Keratinocyte (primary cell): ENCODE results near the gene GPANK1. TPM values are rescaled to one million over a fixed set of nuclear protein-coding genes. Genes with fewer than 3 reads are reported as not detected.

Source experiments
- DNase-seq: peaks from one replicate; pipeline ENCODE4 v3.0.0-alpha.2; 2011; ENCODE audit warnings: low read depth, missing footprints, low spot score
- FAIRE-seq: peaks from 2 replicates; lab custom pipeline; 2011; peaks lifted over from hg19 to GRCh38; lab: Jason Lieb, UNC
- H2AFZ ChIP-seq: 2 replicates; pipeline ENCODE4 v1.6.0; 2012; ENCODE audit warnings: low read length, control low read depth, inconsistent platforms; ENCODE audit not compliant: control insufficient read depth
- H3K27ac ChIP-seq: 2 replicates; pipeline ENCODE4 v1.5.1; 2011; ENCODE audit warnings: low read length; ENCODE audit not compliant: control insufficient read depth, insufficient read depth
- H3K27me3 ChIP-seq: 3 replicates; pipeline ENCODE4 v1.6.0; 2011; ENCODE audit warnings: low read length; ENCODE audit not compliant: control insufficient read depth, insufficient read depth; ENCODE audit errors: extremely low read depth
- H3K36me3 ChIP-seq, 2 experiments: 2 replicates in 1 of 2; 3 replicates in 1 of 2; pipeline ENCODE4 v1.5.1; 2011; ENCODE audit warnings: low read length in 2 of 2, mild to moderate bottlenecking in 1 of 2; ENCODE audit not compliant: control insufficient read depth in 2 of 2, insufficient read depth in 2 of 2; ENCODE audit errors: extremely low read depth in 1 of 2
- H3K4me1 ChIP-seq: 3 replicates; pipeline ENCODE4 v1.5.1; 2011; ENCODE audit warnings: low read length; ENCODE audit not compliant: control insufficient read depth, insufficient read depth; ENCODE audit errors: extremely low read depth
- H3K4me2 ChIP-seq: 3 replicates; pipeline ENCODE4 v1.6.0; 2011; ENCODE audit warnings: low read depth, low read length; ENCODE audit not compliant: control insufficient read depth, insufficient read depth; ENCODE audit errors: extremely low read depth
- H3K4me3 ChIP-seq, 3 experiments: fragments of 200-600 bp in 1 of 3; sonication (generic) in 1 of 3; 2 replicates in 2 of 3; 3 replicates in 1 of 3; pipeline ENCODE4 v1.5.1; 2011 to 2016; ENCODE audit warnings: low read length in 3 of 3, mild to moderate bottlenecking in 3 of 3, control low read depth in 2 of 3, inconsistent platforms in 1 of 3, low read depth in 1 of 3, mixed read lengths in 1 of 3, mixed run types in 1 of 3, moderate library complexity in 1 of 3; ENCODE audit not compliant: control insufficient read depth in 2 of 3, insufficient read depth in 2 of 3; ENCODE audit errors: extremely low read depth in 1 of 3
- H3K79me2 ChIP-seq: 2 replicates; pipeline ENCODE4 v1.6.0; 2012; ENCODE audit warnings: low read length; ENCODE audit not compliant: control insufficient read depth, insufficient read depth
- H3K9ac ChIP-seq: 3 replicates; pipeline ENCODE4 v1.6.0; 2011; ENCODE audit warnings: low read length; ENCODE audit not compliant: control insufficient read depth, insufficient read depth; ENCODE audit errors: extremely low read depth
- H3K9me1 ChIP-seq: 3 replicates; pipeline ENCODE4 v1.6.0; 2011; ENCODE audit warnings: low read length; ENCODE audit not compliant: control insufficient read depth, insufficient read depth; ENCODE audit errors: extremely low read depth
- H3K9me3 ChIP-seq: 2 replicates; pipeline ENCODE4 v1.5.1; 2012; ENCODE audit warnings: low read depth, low read length; ENCODE audit not compliant: control insufficient read depth
- H4K20me1 ChIP-seq: 3 replicates; pipeline ENCODE4 v1.6.0; 2011; ENCODE audit warnings: low read length; ENCODE audit not compliant: control insufficient read depth, insufficient read depth; ENCODE audit errors: extremely low read depth
- CTCF ChIP-seq, 3 experiments: IDR thresholded peaks in 1 of 3; conservative IDR thresholded peaks in 1 of 3; optimal IDR thresholded peaks in 1 of 3; 2 replicates in 2 of 3; 3 replicates in 1 of 3; pipeline versions ENCODE3 to v1.5.1; 2011; ENCODE audit warnings: low read length in 3 of 3, mild to moderate bottlenecking in 3 of 3, moderate library complexity in 2 of 3, control low read depth in 1 of 3, inconsistent platforms in 1 of 3; ENCODE audit not compliant: insufficient read depth in 2 of 3; ENCODE audit errors: extremely low read depth in 1 of 3
- EZH2 ChIP-seq: IDR thresholded peaks from one replicate; pipeline ENCODE4 v1.6.1; 2012; ENCODE audit warnings: inconsistent platforms, mild to moderate bottlenecking, low read length, moderate library complexity
- dilution Hi-C: fragments of 300-500 bp; cut with MboI; formaldehyde crosslinking; loops from one replicate; pipeline ENCODE4 v1.7.0; 2020; ENCODE audit warnings: low sequenced_read_pairs; ENCODE audit not compliant: extremely low pct_ligation_motif_present
- polyA plus RNA-seq, 5 experiments: library from polyadenylated mRNA; depleted of rRNA in 3 of 5; stranded (reverse) in 3 of 5; stranded (forward) in 1 of 5; unstranded in 1 of 5; fragments of >200 nt; gene quantifications; 1 replicate in 1 of 5; 2 replicates in 3 of 5; 3 replicates in 1 of 5; pipeline versions ENCODE4 v1.2.1 to v1.2.3, GENCODE V29; 2011 to 2012; ENCODE audit warnings: missing spikeins in 2 of 5, low read depth in 1 of 5, low replicate concordance in 1 of 5

GPANK1 gene
- polyA plus RNA-seq, 1 donor (not counting 4 experiments of a cell fraction or from before 2014, with no cell fraction given), result 10.0 TPM

DNA sequence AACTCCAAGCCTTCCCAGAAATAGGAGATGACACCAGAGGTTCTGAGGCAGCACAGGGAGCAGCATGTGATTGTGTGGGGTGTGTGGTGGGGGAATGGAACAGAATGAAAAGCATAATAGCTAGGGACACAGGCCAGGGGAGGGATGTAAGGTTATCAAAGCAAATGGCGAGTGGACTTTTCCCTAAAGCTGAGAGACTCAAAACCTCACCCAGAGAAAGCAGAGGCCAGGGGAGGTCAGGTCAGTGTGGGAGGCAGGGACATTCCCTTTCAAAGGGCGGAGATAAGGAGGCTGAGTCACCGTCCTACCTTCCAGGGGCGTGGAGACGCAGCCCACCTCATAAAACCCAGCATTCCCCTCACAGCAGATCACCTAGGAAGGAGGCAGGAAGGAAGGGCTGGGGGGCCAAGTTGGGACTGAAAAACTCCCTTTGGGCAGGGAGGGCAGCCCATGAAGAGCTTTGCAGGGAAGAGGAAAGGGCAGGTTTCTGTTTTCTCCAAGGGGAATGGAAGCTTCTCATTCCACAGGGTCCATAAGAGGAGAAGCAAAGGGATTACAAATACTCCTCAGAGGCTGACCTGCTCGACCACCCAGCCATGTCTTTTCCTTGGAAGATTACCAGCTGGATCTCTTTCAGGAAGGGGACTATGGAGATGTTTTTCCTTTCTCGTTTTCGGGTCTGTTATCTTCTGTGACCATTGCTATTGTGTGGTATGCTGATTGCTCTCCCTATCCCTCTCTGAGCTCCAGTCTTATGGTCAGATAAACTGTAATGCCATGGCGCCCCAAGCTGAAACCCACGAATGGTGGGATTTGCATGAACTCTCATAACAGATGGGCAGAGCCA is 25.7 kb upstream of the GPANK1 start:
- peaks cover 22 to 46% of the 10 kb centered on the region in 2 experiments for H3K36me3 ChIP-seq
- H3K79me2 ChIP-seq, result no peaks in the 10 kb centered on the region
- no peak for FAIRE-seq

GRCh38 chr6:31689249-31690110 is 24.7 kb upstream of the GPANK1 start:
- H2AFZ ChIP-seq, result no peak overlapping the region
- no peaks in the 10 kb centered on the region for H3K9me1 ChIP-seq
- FAIRE-seq, result no peak
- dilution Hi-C loops, result no loop called here
- TF ChIP-seq EZH2 (no peak), CTCF (optimal IDR thresholded peaks at IDR 0.05 in 1 of 3, IDR thresholded peaks at IDR 0.05 in 1 of 3, conservative IDR thresholded peaks at IDR 0.05 in 1 of 3; ENCODE audit: extremely low read depth in 1 of 3, insufficient read depth in 2 of 3, low read length in 3 of 3) (peak in 2 of 3 experiments; percentile 48 to 71)
- no peaks in the 10 kb centered on the region for H3K4me1 ChIP-seq
- H3K27ac ChIP-seq, result no peak overlapping the region
- no peaks in the 10 kb centered on the region for H3K9me3 ChIP-seq
- no peaks in the 10 kb centered on the region for H3K27me3 ChIP-seq
- H3K9ac ChIP-seq, result no peak overlapping the region
- no peaks in the 10 kb centered on the region for H4K20me1 ChIP-seq
- no peaks in the 10 kb centered on the region for H3K79me2 ChIP-seq
- no peak for DNase-seq
- H3K4me3 ChIP-seq, result no peak overlapping the region
- no peak overlapping the region for H3K4me2 ChIP-seq
- peaks cover 17 to 47% of the 10 kb centered on the region in 2 experiments for H3K36me3 ChIP-seq

More for the DNA sequence above, 25.7 kb upstream of the GPANK1 start:
- Histone ChIP-seq H3K9ac (no peak overlapping the region), H4K20me1 (no peaks in the 10 kb centered on the region), H2AFZ (no peak overlapping the region), H3K4me1 (no peaks in the 10 kb centered on the region), H3K9me3 (no peaks in the 10 kb centered on the region), H3K27ac (no peak overlapping the region), H3K4me2 (no peak overlapping the region), H3K4me3 (no peak overlapping the region), H3K9me1 (no peaks in the 10 kb centered on the region), H3K27me3 (no peaks in the 10 kb centered on the region)
- no peak for DNase-seq
- dilution Hi-C loops, result no loop called here
- TF ChIP-seq EZH2 (no peak), CTCF (optimal IDR thresholded peaks at IDR 0.05 in 1 of 3, IDR thresholded peaks at IDR 0.05 in 1 of 3, conservative IDR thresholded peaks at IDR 0.05 in 1 of 3; ENCODE audit: extremely low read depth in 1 of 3, insufficient read depth in 2 of 3, low read length in 3 of 3) (no peak)
